ENCODE data around the gene CPEB4. TPM values are rescaled to one million over a fixed set of nuclear protein-coding genes. Genes with fewer than 3 reads are reported as not detected.

The CPEB4 gene
- total and polyA plus RNA-seq, 9 of the 15 experiments (the other 6 are each of a cell fraction or from before 2014, with no cell fraction given), result 7.4 to 21.3 (median 12.4) TPM

GRCh38 chr5:173853370-173854131, 34.6 kb upstream of the CPEB4 start (continued):
- TF ChIP-seq REST (IDR thresholded peaks at IDR 0.05; ENCODE audit: borderline replicate concordance), result 0 out of 2 replicates have a peak, but pooled peaks have one; percentile 7
- TF ChIP-seq REST (CRISPR knock-in tag; IDR thresholded peaks at IDR 0.05; ENCODE audit: low read depth), result no peak
- TF ChIP-seq ZNF592 (IDR thresholded peaks at IDR 0.05), result peak; percentile 96
- TF ChIP-seq THRAP3 (IDR thresholded peaks at IDR 0.05; ENCODE audit: borderline replicate concordance), result no peak
- no peak for TF ChIP-seq SRSF9 (IDR thresholded peaks at IDR 0.05; ENCODE audit: borderline replicate concordance, low read depth, low read length)
- TF ChIP-seq ZBTB11 (CRISPR knock-in tag; IDR thresholded peaks at IDR 0.05), result no peak; a peak in 1 of 6 replicates
- TF ChIP-seq ZNF707 (CRISPR knock-in tag; conservative IDR thresholded peaks at IDR 0.05), result no peak; the same call in 1 of the 2 replicates
- peak; percentile 69; the same call in 1 of the 2 replicates for TF ChIP-seq CC2D1A (IDR thresholded peaks at IDR 0.05)
- TF ChIP-seq SIN3A (IDR thresholded peaks at IDR 0.05; ENCODE audit: borderline replicate concordance in 2 of 2, control insufficient read depth in 1 of 2, low read depth in 2 of 2, low read length in 2 of 2), result no peak
- no peak for TF ChIP-seq CAMTA2 (CRISPR knock-in tag; conservative IDR thresholded peaks at IDR 0.05)
